ENCODE data around the gene MAP4K3.

Gene MAP4K3

DNA sequence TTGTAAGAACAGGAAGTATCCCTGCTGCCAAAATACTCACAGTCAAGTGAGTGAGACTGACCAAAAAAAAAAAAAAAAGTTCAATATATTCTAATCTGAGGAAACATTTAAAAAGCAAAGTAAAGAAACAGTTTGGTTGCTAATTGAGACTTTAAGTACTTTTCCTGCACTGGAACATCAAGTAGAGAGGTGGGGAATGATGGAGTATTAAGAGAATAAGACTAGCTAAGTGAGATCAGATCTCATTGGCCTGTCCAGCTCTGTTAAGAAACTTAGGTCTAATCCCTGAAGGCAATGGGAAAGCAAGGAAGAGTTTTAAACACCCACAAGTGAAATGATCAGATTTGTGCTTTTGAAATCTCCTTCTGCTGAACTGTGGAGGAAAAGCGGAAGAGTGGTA lies 27.8 kb upstream of the MAP4K3 start:
- TF ChIP-seq, protein P1, sequence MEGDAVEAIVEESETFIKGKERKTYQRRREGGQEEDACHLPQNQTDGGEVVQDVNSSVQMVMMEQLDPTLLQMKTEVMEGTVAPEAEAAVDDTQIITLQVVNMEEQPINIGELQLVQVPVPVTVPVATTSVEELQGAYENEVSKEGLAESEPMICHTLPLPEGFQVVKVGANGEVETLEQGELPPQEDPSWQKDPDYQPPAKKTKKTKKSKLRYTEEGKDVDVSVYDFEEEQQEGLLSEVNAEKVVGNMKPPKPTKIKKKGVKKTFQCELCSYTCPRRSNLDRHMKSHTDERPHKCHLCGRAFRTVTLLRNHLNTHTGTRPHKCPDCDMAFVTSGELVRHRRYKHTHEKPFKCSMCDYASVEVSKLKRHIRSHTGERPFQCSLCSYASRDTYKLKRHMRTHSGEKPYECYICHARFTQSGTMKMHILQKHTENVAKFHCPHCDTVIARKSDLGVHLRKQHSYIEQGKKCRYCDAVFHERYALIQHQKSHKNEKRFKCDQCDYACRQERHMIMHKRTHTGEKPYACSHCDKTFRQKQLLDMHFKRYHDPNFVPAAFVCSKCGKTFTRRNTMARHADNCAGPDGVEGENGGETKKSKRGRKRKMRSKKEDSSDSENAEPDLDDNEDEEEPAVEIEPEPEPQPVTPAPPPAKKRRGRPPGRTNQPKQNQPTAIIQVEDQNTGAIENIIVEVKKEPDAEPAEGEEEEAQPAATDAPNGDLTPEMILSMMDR (IDR thresholded peaks at IDR 0.05; ENCODE audit: extremely low read depth, missing control alignments): no peak

DNA sequence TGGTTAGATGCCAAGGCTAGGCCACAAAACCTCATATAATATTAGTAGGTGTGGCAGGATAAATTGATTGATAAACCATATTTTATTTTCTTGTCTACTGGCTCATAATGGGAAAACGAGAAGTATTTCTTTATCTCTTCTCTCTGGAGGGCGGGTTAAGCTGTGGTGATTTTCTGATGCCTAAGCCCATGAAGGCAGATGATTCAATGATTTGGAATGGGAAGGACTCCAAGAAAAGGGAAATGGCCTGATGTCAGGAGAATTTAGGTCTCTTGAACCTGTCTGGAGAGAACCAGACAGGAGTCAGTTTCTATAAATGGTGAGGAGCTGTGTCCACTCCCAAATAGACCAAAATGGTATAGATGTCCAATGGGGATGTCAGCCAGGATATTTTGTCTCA lies 18.7 kb upstream of the MAP4K3 start:
- no peak for DNase-seq (ENCODE audit: low spot score)
- TF ChIP-seq, protein P1 (IDR thresholded peaks at IDR 0.05; ENCODE audit: extremely low read depth, missing control alignments): no peak

More for the DNA sequence above, 27.8 kb upstream of the MAP4K3 start:
- DNase-seq (ENCODE audit: low spot score): no peak

DNA sequence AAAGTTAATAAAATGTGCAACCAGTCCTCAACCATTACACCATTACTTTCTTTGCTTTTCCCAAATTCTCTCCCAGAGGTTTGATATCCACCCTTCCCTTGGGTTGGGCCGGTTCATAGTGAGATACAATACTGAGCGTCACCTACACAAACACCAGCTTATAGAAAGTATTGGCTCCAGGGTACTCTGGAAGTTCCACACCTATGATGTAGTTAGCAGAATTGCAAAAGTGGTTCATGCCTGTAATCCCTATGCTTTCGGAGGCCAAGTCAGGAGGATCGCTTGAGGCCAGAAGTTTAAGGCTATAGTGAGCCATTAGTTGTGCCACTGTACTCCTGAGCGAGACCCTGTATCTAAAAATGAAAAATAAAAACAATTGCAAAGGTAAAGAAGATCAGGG lies 15.3 kb upstream of the MAP4K3 start:
- no peak for DNase-seq (ENCODE audit: low spot score)
- TF ChIP-seq, protein P1 (IDR thresholded peaks at IDR 0.05; ENCODE audit: extremely low read depth, missing control alignments): no peak

DNA sequence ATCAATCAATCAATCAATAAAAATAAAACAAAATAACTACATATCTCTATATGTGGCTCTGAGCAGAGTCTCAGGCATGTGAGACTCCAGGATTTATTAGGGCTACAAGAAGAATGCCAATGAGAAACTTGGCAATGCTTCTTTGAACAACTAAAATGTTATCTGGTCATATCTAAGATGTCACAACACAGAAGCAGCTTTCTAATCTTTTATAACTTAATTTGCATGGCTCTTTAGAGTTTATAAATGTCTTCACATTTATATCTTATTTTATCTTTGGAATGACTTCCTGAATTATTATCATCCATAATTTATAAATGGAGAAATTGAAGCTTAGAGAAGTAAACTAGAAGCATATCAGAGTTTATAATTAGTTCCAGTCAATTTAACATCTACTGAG lies 14.9 kb upstream of the MAP4K3 start:
- no peak for DNase-seq (ENCODE audit: low spot score)
- TF ChIP-seq, protein P1 (IDR thresholded peaks at IDR 0.05; ENCODE audit: extremely low read depth, missing control alignments): no peak

DNA sequence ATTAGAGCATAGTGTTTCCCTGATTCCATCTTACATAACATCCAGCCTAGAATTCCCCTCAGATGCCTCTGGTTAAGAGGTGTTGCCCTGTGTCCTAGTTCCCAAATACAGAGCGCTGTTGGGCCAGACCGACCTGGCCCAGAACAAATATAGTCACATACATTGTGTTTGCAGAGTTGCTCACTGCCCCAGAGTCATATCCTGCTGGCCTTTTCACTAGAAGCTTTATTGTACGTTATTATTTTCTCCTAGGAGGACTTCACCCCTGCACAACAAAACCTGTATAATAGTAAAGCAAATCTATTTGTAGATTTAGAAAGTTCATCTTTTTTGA lies 11.1 kb upstream of the MAP4K3 start:
- no peak for DNase-seq (ENCODE audit: low spot score)
- TF ChIP-seq, protein P1 (IDR thresholded peaks at IDR 0.05; ENCODE audit: extremely low read depth, missing control alignments): no peak

DNA sequence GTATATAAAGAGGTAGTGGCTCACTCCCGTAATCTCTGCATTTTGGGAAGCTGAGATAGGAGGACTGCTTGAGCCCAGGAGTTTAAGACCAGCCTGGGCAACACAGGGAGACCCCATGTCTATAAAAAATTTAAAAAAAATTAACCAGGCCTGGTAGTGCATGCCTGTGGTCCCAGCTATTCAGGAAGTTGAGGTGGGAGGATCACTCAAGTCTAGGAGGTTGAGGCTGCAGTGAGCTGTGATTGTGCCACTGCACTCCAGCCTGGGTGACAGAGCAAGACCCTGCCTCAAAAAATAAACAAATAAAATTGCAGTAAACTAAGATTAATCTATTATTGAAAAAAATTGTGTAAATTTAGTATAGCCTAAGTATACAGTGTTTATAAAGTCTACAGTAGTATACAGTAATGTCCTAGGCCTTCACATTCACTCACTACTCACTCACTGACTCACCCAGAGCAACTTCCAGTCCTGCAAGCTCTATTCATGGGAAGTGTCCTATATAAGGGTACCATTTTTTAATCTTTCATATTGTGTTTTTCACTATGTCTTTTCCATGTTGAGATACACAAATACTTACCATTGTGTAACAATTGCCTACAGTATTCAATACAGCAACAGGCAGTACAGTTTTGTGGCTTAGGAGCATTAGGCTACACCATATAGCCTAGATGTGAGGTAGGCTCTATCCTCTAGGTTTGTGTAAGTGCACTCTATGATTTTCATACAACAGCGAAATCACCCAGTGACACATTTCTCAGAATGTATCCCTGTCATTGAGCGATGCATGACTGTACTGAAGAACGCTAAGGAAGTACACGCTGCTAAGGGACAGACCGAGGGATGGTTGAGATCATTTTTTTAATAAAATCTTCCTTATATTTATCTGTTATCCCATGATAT lies 10.4 kb upstream of the MAP4K3 start:
- TF ChIP-seq, protein P1 (IDR thresholded peaks at IDR 0.05; ENCODE audit: extremely low read depth, missing control alignments): no peak
- DNase-seq (ENCODE audit: low spot score): no peak

DNA sequence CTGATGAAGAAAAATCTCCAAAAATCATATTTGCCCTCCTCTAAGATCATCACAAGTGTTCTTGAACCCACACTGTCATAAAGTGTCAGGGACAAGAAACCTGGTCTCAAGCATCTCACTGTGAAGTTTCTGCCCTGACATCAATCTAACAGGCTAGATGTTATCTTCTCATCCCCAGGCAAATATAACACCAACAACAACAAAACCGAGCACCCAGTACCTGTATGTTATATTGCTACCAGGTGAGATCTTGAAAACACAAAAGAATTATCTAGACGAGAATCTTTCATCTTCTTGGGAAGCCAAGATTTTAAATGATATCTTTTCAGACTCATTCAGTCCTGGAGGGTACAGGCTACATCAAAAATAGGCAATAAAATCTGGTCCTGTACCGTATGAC lies 8.8 kb upstream of the MAP4K3 start:
- no peak for DNase-seq (ENCODE audit: low spot score)
- TF ChIP-seq, protein P1 (IDR thresholded peaks at IDR 0.05; ENCODE audit: extremely low read depth, missing control alignments): no peak

All from GM20000 (cell line).